HEK293 (cell line): ENCODE results near the gene PFN3.

ENCODE experiments used
- CTCF ChIA-PET: fragments of 350-600 bp; formaldehyde crosslinking; extraction: SDS; loops from one replicate; lab custom pipeline; 2021; ENCODE audit warnings: antibody characterized with exemption; lab: Yijun Ruan, JAX
- POLR2A ChIA-PET: fragments of 300-600 bp; formaldehyde crosslinking; extraction: SDS; loops from one replicate; lab custom pipeline; 2020; ENCODE audit warnings: antibody characterized with exemption, inconsistent platforms; lab: Yijun Ruan, JAX
- H3K27ac ChIP-seq: fragments of 200-500 bp; sonication (Bioruptor generic); 2 replicates; pipeline ENCODE4 v1.5.1; 2014; ENCODE audit warnings: low read depth, low read length, control low read depth, inconsistent platforms; ENCODE audit errors: extremely low read depth
- H3K36me3 ChIP-seq, 2 experiments: fragments of 200-500 bp in 1 of 2; sonication (Bioruptor generic) in 1 of 2; 1 replicate in 1 of 2; 2 replicates in 1 of 2; pipeline ENCODE4 v1.5.1; 2014 to 2017; ENCODE audit warnings: inconsistent platforms in 2 of 2, low read length in 2 of 2; ENCODE audit not compliant: control insufficient read depth in 2 of 2, insufficient read depth in 1 of 2
- H3K4me1 ChIP-seq: fragments of 200-500 bp; sonication (Bioruptor generic); 2 replicates; pipeline ENCODE4 v1.5.1; 2014; ENCODE audit warnings: mild to moderate bottlenecking, low read length, inconsistent platforms; ENCODE audit not compliant: control insufficient read depth, insufficient read depth
- H3K4me3 ChIP-seq: 2 replicates; pipeline ENCODE4 v1.5.1; 2011; ENCODE audit warnings: low read depth, mild to moderate bottlenecking, control low read depth, low read length, moderate library complexity
- H3K9me3 ChIP-seq: fragments of 200-500 bp; sonication (Bioruptor generic); 2 replicates; pipeline ENCODE4 v1.5.1; 2014; ENCODE audit warnings: low read depth, low read length, inconsistent platforms; ENCODE audit not compliant: control insufficient read depth, insufficient read depth
- CTCF ChIP-seq: fragments of 450-650 bp; formaldehyde crosslinking; IDR thresholded peaks from 2 replicates; pipeline ENCODE4 v1.5.1; 2016; ENCODE audit warnings: missing biosample characterization, missing genetic modification characterization
- GLIS1 ChIP-seq: fragments of 450-650 bp; formaldehyde crosslinking; IDR thresholded peaks from 2 replicates; pipeline ENCODE4 v1.5.1; 2016; ENCODE audit warnings: missing biosample characterization, missing genetic modification characterization
- KLF1 ChIP-seq: fragments of 450-650 bp; formaldehyde crosslinking; IDR thresholded peaks from 2 replicates; pipeline ENCODE4 v1.5.1; 2016; ENCODE audit warnings: missing biosample characterization, missing genetic modification characterization
- KLF17 ChIP-seq: fragments of 450-650 bp; formaldehyde crosslinking; IDR thresholded peaks from 2 replicates; pipeline ENCODE4 v1.5.1; 2016; ENCODE audit warnings: missing biosample characterization, missing genetic modification characterization
- KLF7 ChIP-seq: fragments of 450-650 bp; formaldehyde crosslinking; IDR thresholded peaks from 2 replicates; pipeline ENCODE4 v1.5.1; 2016; ENCODE audit warnings: missing biosample characterization, missing genetic modification characterization, borderline replicate concordance
- TSHZ1 ChIP-seq: fragments of 450-650 bp; formaldehyde crosslinking; IDR thresholded peaks from 2 replicates; pipeline ENCODE4 v1.5.1; 2016; ENCODE audit warnings: missing biosample characterization, missing genetic modification characterization, borderline replicate concordance
- ZBTB6 ChIP-seq: fragments of 450-650 bp; formaldehyde crosslinking; IDR thresholded peaks from 2 replicates; pipeline ENCODE4 v1.5.1; 2017; ENCODE audit warnings: missing biosample characterization, missing genetic modification characterization
- ZFHX2 ChIP-seq: fragments of 450-650 bp; formaldehyde crosslinking; conservative IDR thresholded peaks from 2 replicates; pipeline ENCODE4 v1.5.1; 2016; ENCODE audit warnings: missing biosample characterization, missing genetic modification characterization
- ZFP69B ChIP-seq: fragments of 450-650 bp; formaldehyde crosslinking; IDR thresholded peaks from 2 replicates; pipeline ENCODE4 v1.5.1; 2016; ENCODE audit warnings: missing biosample characterization, missing genetic modification characterization
- ZNF112 ChIP-seq: fragments of 450-650 bp; formaldehyde crosslinking; IDR thresholded peaks from 2 replicates; pipeline ENCODE4 v1.5.0; 2017; ENCODE audit warnings: missing biosample characterization, missing genetic modification characterization
- ZNF157 ChIP-seq: fragments of 450-650 bp; formaldehyde crosslinking; IDR thresholded peaks from 2 replicates; pipeline ENCODE4 v1.5.1; 2016; ENCODE audit warnings: missing biosample characterization, missing genetic modification characterization
- ZNF184 ChIP-seq: fragments of 450-650 bp; IDR thresholded peaks from 2 replicates; pipeline ENCODE4 v1.5.1; 2018; ENCODE audit warnings: missing biosample characterization, mild to moderate bottlenecking, missing genetic modification characterization
- ZNF266 ChIP-seq: fragments of 450-650 bp; formaldehyde crosslinking; IDR thresholded peaks from 2 replicates; pipeline ENCODE4 v1.5.1; 2016; ENCODE audit warnings: missing biosample characterization, missing genetic modification characterization, low read depth
- ZNF37A ChIP-seq: fragments of 450-650 bp; IDR thresholded peaks from 2 replicates; pipeline ENCODE4 v1.5.1; 2018; ENCODE audit warnings: missing biosample characterization, missing genetic modification characterization
- ZNF416 ChIP-seq: fragments of 450-650 bp; formaldehyde crosslinking; IDR thresholded peaks from 2 replicates; pipeline ENCODE4 v1.5.1; 2016; ENCODE audit warnings: missing biosample characterization, missing genetic modification characterization
- ZNF558 ChIP-seq: fragments of 450-650 bp; formaldehyde crosslinking; IDR thresholded peaks from 2 replicates; pipeline ENCODE4 v1.5.1; 2016; ENCODE audit warnings: missing biosample characterization, missing genetic modification characterization
- ZNF600 ChIP-seq: fragments of 450-650 bp; formaldehyde crosslinking; IDR thresholded peaks from 2 replicates; pipeline ENCODE4 v1.5.1; 2016; ENCODE audit warnings: missing biosample characterization, missing genetic modification characterization
- ZNF626 ChIP-seq: fragments of 450-650 bp; sonication (Bioruptor Pico); formaldehyde crosslinking; IDR thresholded peaks from 2 replicates; pipeline ENCODE4 v1.5.1; 2018; ENCODE audit warnings: missing biosample characterization, missing genetic modification characterization, inconsistent platforms
- ZSCAN30 ChIP-seq: fragments of 450-650 bp; IDR thresholded peaks from 2 replicates; pipeline ENCODE4 v1.5.1; 2018; ENCODE audit warnings: missing biosample characterization, mild to moderate bottlenecking, missing genetic modification characterization, moderate library complexity

The PFN3 gene

DNA sequence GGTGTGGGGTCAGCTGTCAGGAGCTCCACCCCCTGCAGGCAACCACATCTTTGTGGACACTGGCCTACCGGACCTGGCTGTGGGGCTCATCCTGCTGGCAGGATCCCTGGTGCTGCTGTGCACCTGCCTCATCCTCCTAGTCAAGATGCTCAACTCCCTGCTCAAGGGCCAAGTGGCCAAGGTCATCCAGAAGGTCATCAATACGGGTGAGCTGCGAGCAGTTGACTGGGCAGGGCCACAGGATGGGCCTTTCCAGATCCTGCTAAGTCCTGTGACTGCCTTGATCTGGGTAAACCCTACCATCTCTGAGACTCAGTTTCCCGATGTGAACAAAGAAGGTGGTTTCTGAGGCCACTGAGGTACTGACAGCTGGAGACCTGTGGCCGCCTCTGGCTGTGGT is 6.5 kb downstream of the PFN3 start (continued):
- no peak for TF ChIP-seq KLF17 (tag by site-specific recombination)

- POLR2A ChIA-PET, result interaction anchor here (1.2 to 4.4 kb wide), 2 partner anchors 10 to 52 kb away, joined by 3 to 20 read pairs; no protein-coding TSS in a partner anchor
- no peaks in the 10 kb centered on the region for H3K4me1 ChIP-seq
- H3K9me3 ChIP-seq, result no peaks in the 10 kb centered on the region
- no peak overlapping the region for H3K27ac ChIP-seq
- CTCF ChIA-PET, result interaction anchor here (0.8 to 6.8 kb wide), 5 partner anchors 10 to 281 kb away, joined by 3 to 88 read pairs (median 9); partner anchors contain the start of gene SLC34A1
- TF ChIP-seq ZNF416 (tag by site-specific recombination) (no peak), ZFHX2 (tag by site-specific recombination) (no peak), CTCF (tag by site-specific recombination) (no peak), ZNF266 (tag by site-specific recombination) (no peak), TSHZ1 (tag by site-specific recombination) (no peak), ZNF184 (tag by site-specific recombination) (no peak), ZSCAN30 (tag by site-specific recombination) (no peak), KLF1 (tag by site-specific recombination) (no peak), ZNF626 (tag by site-specific recombination) (no peak), GLIS1 (tag by site-specific recombination) (no peak), KLF7 (no peak), ZNF600 (tag by site-specific recombination) (no peak), ZFP69B (tag by site-specific recombination) (no peak), ZBTB6 (no peak), ZNF558 (tag by site-specific recombination) (no peak)
- H3K4me3 ChIP-seq, result no peak overlapping the region
- H3K36me3 ChIP-seq, result no peaks in the 10 kb centered on the region
These were observed 7.2 kb downstream of the PFN3 start for GRCh38 chr5:177393206-177393765.

GRCh38 chr5:177392765-177393164 is 7.7 kb downstream of the PFN3 start:
- H3K4me3 ChIP-seq, result no peak overlapping the region
- H3K9me3 ChIP-seq, result no peaks in the 10 kb centered on the region
- TF ChIP-seq ZNF157 (tag by site-specific recombination), result no peak
- TF ChIP-seq ZNF112, result no peak
- no peak for TF ChIP-seq ZNF37A (tag by site-specific recombination)
- H3K27ac ChIP-seq, result no peak overlapping the region
- ChIA-PET CTCF (interaction anchor here (0.8 to 6.8 kb wide), 6 partner anchors 9 to 281 kb away, joined by 3 to 88 read pairs (median 8); partner anchors contain the start of gene SLC34A1), POLR2A (interaction anchor here (1.2 to 4.4 kb wide), 2 partner anchors 10 to 53 kb away, joined by 3 to 20 read pairs; no protein-coding TSS in a partner anchor)
- H3K4me1 ChIP-seq, result no peaks in the 10 kb centered on the region
- no peaks in the 10 kb centered on the region for H3K36me3 ChIP-seq
